ENCODE data around the gene DNAL4.

DNA sequence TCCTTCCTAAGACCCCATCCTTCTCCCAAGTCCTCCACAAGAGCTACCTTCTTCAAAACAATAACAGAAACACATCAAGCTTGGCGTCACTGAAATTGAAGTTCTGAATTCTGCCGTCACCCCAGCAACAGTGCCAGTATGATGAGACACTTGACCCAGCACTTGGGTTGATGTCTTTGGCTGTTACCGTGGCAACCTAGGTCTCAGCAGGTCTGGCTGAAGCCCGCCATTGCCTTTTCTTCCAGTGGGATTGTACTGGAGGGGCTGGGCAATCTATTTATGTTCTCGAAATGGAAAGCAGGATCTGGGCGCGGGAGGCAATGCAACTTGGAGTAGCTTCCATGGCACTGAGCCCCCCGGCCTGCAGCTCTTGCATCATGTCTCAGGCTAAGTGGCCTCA, 26.1 kb upstream of the DNAL4 start:
- TF ChIP-seq POLR2A (IDR thresholded peaks at IDR 0.05) (no peak), EP300 (IDR thresholded peaks at IDR 0.05) (no peak)
- TF ChIP-seq, protein P1, sequence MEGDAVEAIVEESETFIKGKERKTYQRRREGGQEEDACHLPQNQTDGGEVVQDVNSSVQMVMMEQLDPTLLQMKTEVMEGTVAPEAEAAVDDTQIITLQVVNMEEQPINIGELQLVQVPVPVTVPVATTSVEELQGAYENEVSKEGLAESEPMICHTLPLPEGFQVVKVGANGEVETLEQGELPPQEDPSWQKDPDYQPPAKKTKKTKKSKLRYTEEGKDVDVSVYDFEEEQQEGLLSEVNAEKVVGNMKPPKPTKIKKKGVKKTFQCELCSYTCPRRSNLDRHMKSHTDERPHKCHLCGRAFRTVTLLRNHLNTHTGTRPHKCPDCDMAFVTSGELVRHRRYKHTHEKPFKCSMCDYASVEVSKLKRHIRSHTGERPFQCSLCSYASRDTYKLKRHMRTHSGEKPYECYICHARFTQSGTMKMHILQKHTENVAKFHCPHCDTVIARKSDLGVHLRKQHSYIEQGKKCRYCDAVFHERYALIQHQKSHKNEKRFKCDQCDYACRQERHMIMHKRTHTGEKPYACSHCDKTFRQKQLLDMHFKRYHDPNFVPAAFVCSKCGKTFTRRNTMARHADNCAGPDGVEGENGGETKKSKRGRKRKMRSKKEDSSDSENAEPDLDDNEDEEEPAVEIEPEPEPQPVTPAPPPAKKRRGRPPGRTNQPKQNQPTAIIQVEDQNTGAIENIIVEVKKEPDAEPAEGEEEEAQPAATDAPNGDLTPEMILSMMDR (IDR thresholded peaks at IDR 0.05): no peak
